Measurements from ENCODE around the gene RDH13.

- no peak for TF ChIP-seq CTCF (IDR thresholded peaks at IDR 0.05)
- no peak for TF ChIP-seq EP300 (IDR thresholded peaks at IDR 0.05)
Observed at GRCh38 chr19:55015126-55015525, 47.8 kb downstream of the RDH13 start.

All from ovary (tissue), 3 donors.